ENCODE results near the gene TMEM212.
"Not testable (repeated sequence)": the region's sequence is repeated elsewhere in the genome, so short reads cannot be mapped to it uniquely, and the experiment has no call there.

Gene TMEM212

GRCh38 chr3:171858770-171859169 lies 15.6 kb downstream of the TMEM212 start:
- DNase-seq (ENCODE audit: low read depth, low spot score), result not testable (repeated sequence)

DNA sequence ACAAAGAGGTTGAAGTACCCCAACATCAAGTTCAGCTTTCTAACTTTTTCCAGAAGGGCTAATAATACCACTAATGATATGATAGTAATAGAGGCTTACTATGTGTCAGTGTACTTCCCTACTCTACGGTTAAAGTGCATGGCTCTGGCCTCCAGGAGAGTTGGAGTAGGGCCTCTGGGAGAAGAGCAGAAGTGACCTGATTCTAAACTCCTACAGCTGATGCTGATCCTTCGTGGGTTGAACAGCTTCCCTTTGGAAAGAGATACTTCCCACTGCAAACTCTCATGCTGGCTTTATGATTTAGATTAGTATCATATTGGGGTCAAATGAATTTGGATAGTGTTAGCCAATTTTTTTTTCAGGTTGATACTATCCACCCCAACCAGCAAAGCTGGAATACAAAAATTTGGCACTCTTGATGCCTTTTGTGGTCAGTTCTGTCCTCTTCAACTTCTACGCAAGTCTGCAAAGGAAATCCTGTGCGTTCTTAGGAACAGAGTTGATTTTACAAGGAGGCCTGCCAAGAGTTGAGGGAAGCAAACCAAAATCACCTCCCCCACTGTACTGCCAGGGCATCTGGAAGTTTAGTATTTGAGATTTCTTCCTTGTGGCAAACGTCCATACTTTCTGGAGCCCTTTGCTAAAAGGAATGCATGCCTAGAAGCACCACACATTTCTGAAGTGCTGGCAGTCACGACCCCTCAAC lies 17.8 kb downstream of the TMEM212 start:
- no peak for DNase-seq (ENCODE audit: low read depth, low spot score)

DNA sequence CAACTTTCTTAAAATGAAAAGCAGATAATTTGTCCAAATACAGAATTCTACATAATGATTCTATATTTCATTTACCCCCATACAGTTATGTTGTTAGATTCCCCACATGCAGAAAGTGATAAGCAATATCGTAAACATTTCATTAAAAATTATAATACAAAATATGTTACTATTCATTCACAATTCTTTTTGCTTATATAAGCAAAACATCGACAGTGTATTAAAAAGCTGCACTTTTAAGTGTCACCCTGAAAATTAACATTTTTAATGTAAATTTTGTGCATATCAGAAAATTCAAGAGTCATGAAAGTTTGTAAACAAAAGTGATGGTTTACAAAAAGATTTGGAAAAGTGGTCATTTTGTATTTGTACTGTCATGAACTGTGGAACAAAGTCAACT lies 19.2 kb downstream of the TMEM212 start:
- DNase-seq (ENCODE audit: low read depth, low spot score), result no peak

- no peak for DNase-seq (ENCODE audit: low read depth, low spot score)
These were observed 19.9 kb downstream of the TMEM212 start for GRCh38 chr3:171862993-171863521.

DNA sequence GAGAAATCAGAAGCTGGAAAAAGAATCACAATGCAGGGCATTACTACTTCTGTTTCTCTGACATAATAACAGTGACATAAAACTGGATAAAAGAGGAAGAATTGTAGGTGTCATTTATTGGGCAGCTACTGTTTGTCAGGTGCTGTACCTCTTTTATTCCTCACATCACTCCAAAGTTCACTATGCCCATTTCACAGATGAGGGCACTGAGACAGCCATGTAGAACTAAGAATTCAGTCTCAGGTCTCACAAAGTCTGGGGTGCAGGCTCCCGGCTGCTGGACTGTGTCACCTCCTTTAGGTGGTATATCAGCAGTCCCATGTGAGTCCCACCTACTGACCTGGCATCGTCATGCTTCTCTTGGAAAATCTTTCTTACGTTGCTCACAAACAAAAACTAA lies 20.8 kb downstream of the TMEM212 start:
- DNase-seq (ENCODE audit: low read depth, low spot score), result no peak

- DNase-seq (ENCODE audit: low read depth, low spot score), result no peak
These were observed 22.2 kb downstream of the TMEM212 start for GRCh38 chr3:171865191-171865865.

DNA sequence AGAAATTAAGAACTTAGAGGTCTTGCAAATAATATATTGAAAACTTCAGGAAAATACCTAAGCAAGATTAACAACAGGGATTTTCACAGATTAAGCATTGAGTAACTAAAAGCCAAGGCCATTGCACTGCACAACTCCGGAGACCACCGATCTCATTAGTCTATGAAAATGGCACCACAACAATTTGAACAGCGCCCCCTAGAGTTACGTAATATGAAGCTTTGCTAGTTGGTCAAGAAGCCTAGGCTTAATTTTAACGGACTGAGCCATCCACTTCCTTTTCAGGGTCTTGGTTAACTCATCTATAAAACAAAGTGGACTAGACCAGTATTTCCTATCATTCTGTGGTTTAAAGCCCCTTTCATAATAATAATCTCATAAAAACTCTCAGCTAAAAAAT lies 24.8 kb downstream of the TMEM212 start:
- DNase-seq (ENCODE audit: low read depth, low spot score), result no peak

DNA sequence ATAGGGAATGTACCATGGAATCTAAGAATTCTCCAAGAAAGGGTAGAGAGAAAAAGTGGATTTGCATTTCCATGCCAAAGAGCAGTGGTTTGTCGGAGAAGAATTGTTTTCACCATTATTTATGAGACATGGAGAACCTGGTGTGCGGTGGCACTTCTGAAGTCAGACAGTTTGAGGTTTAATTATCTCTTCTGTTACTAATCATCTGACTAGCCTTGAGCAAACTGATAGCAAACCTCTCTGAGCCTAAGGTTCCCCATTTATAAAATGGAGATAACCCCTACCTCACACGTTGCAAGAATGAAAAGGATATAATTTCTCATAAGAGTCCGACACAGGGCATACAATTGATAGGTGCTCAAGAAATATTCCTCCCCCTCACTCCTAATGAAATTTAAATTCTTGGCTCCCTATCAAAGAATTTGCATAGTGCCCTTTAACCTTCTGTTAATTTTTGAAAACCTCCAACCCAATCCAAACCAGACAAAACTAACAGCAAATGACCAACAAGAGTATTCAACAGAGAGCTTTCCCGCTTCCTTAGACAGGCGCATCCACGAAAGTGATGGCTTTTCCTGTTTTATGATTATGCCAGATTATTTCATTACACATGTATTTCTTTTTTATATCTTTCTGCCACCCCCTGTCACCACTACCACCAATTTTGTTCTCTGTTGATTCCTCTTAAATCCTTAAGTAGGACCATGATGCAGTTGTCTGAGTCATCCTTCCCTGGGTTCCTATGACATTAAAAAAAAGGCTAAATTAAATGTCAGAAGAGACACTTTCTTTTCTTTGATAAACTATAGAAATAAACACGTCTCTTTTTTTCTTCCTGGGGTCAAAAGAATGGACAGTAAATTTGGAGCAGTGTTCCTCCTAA lies 28.5 kb downstream of the TMEM212 start:
- DNase-seq (ENCODE audit: low read depth, low spot score), result no peak

DNA sequence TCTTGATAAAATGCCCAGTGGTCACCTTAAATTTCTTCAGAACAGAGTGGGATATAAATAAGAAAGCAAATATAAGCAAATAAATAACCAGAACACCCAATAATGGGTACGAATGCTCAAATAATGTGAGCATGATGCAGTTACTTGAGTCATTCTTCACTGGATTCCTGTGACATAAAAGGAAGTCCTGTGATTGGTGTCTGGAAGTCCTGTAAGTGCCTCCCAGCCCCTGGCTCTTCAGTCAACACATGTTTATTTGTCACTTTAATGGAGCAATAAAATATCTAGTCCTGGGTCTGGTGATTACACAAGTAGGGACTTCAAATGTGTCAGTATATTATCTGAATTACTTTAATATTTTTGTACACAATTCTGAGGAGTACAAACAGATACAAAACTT lies 30.4 kb downstream of the TMEM212 start:
- no peak for DNase-seq (ENCODE audit: low read depth, low spot score)

DNA sequence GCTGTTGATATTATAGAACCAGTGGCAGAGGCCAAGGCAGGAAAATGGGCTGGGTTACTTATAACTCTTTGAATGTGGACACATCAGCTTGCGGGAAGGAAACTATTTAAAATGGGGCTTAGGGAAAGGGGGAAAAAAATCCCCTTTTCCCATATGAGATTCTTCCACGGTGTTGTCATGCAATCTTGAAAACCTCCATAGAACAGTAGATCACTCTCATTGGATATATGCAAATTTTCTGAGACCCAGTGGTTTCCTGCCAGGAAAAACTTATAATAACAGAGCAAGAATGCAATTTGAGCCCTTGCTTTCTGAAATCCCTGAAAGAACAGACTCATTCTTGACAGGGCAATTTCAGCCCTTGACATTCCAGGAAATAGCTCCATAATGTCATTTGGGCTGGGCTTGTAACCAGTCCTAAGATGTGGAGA lies 31.1 kb downstream of the TMEM212 start:
- DNase-seq (ENCODE audit: low read depth, low spot score), result peak; percentile 36

GRCh38 chr3:171874879-171875278 lies 31.7 kb downstream of the TMEM212 start:
- no peak for DNase-seq (ENCODE audit: low read depth, low spot score)

DNA sequence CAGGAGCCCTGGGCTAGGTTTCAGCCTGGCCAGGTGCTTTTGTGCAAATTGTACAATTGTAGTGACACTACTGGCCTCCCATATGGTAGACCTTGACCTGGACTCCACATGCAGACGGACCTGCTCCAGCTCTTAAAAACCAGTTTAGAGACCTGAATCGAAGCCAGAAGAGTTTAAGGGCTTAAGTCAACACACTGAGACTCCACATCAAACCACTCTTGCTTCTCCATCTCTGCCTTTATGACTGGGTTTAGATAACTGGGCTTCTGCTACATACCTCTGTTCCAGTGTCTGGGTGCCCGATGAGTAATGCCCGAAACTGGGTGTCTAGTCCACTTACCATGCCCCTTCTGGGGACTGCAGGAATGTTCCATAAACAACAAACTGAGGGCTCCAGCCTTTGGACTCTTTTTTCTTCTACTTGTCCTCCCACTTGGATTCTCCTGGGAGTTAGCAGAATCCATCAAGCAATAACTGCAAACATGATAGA lies 32.8 kb downstream of the TMEM212 start:
- DNase-seq (ENCODE audit: low read depth, low spot score), result no peak

DNA sequence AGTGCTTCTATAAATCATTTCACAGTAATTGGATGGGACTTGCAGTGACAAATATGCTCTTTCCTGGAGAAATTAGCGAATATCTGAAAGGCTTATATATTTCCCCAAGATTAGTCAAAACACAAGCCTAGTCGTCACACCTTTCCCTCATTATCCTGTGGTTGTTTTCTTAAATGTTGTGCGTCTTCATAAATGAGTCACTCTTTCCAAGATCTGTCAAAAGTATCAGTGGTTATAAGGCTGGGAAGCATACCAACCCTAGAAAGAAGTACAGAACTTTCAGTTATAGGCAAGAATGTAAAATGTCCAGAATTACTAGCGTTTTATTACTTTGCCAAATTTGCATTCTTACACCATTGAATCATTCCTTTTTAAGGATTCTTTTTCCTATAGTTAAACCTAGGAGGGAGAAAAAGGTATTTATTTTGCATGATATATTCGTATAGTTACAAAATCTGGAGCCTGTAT lies 33.6 kb downstream of the TMEM212 start:
- DNase-seq (ENCODE audit: low read depth, low spot score), result no peak

DNA sequence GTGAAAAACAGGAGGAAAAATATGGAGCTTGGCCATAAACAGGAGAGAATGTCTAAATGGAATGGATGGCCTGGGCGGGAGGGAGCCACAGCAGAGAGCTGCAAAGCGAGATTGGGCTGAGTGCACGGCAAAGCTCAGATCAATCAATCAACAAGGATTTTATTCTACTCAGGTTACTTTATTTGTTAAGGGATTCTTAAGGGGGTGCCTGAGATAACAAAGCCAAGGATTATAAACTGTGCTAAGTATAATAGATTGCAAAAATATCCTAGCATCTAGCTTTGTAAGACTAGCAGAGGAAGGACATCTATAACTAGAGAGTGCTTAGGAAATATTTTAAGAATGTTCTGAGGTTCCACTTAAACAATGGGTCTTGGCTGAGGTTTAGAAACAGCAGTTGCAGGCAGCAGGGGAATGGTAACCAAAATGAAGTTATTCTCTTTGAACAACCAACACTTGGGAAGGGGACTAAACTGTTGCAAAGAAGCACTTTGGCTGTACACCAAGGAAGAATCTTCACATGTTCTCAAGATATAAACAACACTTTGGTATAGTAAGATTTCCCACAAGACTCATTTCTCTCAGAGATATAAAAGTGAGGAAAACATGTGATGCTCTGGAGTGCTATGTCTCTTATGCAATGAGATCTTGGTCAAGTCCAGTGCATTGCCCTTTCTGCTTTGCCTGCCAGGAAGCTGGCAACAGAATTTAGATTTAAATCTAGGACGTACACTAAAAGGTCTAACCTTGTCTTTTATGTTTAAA lies 35.5 kb downstream of the TMEM212 start:
- DNase-seq (ENCODE audit: low read depth, low spot score), result no peak

DNA sequence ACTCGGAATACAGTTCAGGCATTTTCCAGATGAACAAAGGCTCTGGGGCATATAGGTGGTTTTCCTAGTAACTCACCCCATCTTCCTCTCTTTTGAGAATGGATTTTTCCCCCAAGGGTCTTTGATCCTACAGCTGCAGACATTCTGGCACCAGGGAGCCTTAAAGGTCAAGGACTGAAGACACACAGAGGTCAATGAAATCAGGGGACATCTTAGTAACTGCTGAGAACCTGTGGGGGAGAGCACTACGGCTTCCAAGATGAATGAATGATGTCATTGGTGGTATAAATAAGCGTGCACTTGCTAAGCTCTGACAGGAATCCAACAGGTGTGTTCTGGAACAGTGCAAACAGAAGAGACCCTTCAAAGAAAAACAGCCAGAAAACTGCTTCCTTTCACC lies 36.3 kb downstream of the TMEM212 start:
- no peak for DNase-seq (ENCODE audit: low read depth, low spot score)

- no peak for DNase-seq (ENCODE audit: low read depth, low spot score)
These were observed 37.1 kb downstream of the TMEM212 start for GRCh38 chr3:171880101-171880870.

- DNase-seq (ENCODE audit: low read depth, low spot score), result no peak
These were observed 38.1 kb downstream of the TMEM212 start for GRCh38 chr3:171881251-171881650.

GRCh38 chr3:171883257-171883892 lies 40.2 kb downstream of the TMEM212 start:
- no peak for DNase-seq (ENCODE audit: low read depth, low spot score)

DNA sequence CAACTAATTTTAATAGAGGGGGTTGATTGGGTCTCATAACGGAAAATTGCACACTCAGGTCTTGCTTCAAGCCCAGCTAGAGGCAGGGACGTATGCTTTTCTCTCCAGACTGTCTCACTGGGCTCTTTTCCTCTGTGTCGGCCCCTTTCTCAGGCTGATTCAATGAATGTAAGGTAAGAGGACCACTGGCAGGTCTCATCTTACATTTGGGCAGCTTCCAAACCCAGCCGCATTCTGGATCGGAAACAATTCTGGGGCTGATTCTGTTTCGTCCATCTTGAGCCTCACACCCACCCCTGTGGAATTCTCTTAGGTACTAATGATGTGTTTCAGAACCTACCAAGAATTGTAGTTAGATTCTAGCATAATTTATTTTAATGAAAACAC lies 40.7 kb downstream of the TMEM212 start:
- no peak for DNase-seq (ENCODE audit: low read depth, low spot score)

- DNase-seq (ENCODE audit: low read depth, low spot score), result no peak
These were observed 45.3 kb downstream of the TMEM212 start for GRCh38 chr3:171888466-171888865.

All from brain pericyte (primary cell).